Measurements from ENCODE around the gene KLHL25.

The KLHL25 gene

DNA sequence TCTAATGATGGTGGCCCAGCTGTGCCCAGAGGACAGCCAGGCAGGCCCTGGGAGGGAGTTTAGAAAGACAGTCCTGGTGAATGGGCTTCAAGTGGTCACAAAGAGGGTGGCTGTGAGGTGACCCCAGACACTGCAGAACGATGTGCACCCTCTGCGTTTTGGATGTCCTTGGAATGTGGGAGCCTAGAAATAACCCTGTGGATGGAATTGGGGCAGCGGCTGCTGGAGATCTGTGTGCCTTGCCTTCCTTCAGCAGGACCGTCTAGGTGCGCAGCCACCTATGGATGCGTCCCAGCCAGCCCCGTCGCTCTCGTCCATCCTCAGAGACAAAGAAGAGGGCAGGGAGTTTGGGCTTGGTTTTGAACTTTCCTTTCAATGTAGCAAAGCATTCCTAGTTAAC, 46.5 kb downstream of the KLHL25 start:
- DNase-seq (ENCODE audit: low spot score): no peak

DNA sequence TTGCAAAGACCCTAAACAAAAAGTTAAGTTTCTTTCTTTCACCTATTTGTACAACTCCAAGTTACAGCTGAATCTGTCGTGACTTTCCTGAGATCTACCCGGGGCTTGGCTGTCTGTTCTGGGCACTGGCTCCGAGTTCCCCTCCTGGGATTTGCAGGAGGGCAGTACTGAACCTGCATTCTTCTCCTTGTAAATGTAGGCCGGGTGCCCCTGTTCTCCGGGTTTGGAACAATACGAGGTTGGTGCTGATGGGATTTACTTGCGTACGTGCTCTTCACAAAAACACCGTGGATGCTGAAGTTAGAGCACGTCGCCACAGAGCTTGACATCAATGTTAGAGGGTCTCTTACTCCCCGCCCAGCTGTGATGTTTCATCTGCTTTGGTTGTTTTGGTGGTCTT, 48.1 kb downstream of the KLHL25 start:
- DNase-seq (ENCODE audit: low spot score): no peak

DNA sequence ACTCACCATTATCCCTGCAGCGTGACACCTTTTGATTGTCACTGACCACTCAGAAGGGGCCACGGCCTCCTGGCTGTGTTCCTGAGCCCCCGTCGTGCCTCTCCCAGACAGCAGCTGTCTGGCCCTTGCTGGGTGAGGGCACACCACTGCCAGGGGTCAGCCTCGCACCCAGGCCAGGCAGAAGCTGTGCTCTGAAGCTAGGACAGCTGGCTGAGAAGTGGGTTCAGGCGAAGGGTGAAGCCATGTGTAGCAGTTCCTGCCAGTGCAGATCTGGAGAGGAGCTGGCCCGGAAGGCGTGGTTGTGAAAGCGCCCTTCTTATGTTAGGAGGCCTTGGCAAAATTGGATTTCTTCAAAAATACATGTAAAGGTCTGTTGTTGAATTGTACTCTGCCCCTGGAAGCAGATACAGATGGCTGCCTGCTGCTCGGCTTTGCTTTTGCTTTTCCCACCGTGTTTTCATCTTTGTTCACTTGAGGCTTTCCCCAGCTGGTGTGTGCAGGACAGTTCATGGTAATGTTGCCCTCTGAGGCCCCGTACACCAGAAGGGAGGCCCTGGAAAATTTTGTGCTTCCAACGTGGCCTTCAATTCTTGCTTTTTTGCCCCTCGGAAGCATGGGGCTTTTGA, 49.1 kb downstream of the KLHL25 start:
- no peak for DNase-seq (ENCODE audit: low spot score)

DNA sequence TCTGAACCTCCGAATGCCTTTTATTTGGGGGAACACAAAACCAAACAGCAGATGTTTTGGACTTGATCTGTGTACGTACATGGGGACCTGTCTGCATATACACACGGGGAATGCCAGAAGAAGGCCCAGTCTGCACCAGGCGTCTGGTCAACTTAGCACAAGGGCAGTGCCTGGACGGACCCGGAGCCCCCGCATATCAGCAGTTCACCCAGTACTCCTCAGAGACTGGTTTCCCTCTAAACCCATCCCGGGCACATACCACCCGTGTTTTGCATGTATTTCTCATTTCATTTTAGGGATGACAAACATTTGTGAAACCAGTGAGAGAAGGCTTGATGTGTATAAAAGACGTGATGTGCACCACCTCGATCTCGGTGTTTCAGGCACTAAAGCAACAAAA, 49.7 kb downstream of the KLHL25 start:
- DNase-seq (ENCODE audit: low spot score): no peak

DNA sequence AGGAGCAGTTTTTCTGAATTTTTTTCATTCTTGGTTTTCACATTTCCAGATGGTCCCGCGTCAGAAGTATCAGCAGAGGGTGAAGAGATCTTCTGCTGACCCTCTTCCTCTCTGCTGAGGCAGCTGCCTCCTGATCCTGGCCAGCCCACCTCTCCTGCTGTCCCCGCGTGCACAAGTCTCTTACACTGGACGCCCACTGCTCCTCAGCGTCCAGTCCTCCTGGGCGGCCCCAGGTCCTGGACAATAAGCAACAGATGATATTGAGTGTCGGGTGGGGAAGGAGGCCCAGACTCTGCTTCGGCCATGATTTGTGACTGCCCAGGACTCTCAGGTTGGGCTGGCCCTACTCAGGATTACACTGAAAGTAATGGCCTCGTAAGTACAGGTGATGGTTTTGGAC, 50.1 kb downstream of the KLHL25 start:
- DNase-seq (ENCODE audit: low spot score): no peak

DNA sequence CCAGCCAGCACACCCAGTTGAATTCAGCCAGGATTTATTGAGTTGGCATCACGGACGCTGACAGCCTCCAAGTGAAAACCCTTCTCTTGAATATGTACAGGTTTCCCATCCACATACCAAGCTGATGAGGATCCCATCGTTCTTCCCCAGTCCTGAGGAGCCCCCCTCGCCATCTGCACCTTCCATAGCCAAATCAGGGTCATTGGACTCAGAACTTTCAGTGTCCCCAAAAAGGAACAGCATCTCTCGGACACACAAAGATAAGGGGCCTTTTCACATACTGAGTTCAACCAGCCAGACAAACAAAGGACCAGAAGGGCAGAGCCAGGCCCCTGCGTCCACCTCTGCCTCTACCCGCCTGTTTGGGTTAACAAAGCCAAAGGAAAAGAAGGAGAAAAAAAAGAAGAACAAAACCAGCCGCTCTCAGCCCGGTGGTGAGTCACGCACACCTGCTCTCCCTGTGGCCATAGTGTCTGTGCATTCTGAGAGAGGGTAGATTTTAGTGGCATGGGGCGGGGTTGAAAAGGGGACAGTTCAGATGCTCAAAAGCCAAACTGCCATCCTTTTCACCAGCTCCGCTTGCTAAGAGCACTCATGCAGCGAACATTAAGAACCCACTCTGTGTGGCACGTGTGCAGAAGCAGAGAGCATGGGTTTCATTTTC, 51.2 kb downstream of the KLHL25 start:
- no peak for DNase-seq (ENCODE audit: low spot score)

DNA sequence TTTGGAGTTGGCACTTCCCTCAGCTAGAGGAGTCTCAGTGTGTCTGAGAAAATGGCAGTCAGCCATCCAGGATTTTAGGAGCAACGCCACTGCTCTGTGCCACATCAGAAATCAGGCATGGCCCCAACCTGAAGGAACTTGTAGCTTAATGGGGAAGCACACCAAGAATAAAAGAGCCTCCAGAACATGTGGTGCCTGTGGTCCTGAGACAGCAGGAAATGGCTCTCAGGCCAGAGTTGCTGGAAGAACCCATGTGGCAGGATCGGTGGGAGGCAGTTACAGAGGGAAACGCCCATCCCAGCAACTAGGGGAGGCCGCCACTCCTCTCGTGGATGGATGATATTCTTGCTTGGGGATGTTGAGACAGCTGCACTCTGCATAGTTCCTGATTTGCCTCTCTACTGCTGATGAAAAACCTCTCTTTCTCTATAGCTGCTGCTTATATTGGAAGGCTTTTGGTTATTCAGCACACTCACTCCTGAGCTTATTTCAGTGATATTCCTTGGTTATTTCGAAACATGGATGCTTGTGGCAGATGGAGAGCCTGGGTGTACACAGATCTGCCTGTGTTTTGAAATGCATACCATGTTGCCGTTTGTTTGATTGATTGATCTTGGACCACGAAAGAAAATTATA, 52.4 kb downstream of the KLHL25 start:
- no peak for DNase-seq (ENCODE audit: low spot score)

DNA sequence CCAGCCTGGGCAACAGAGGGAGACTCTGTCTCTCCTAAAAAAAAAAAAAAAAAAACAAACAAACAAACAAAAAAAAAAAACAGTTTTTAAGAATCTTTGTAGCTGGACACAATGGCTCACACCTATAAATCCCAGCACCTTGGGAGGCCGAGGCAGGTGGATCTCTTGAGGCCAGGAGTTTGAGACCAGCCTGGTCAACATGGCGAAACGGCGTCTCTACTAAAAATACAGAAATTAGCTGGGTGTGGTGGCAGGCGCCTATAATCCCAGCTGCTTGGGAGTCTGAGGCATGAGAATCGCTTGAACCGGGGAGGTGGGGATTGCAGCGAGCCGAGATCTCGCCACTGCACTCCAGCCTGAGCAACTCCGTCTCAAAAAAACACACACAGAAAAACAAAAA, 53.1 kb downstream of the KLHL25 start:
- no peak for DNase-seq (ENCODE audit: low spot score)

DNA sequence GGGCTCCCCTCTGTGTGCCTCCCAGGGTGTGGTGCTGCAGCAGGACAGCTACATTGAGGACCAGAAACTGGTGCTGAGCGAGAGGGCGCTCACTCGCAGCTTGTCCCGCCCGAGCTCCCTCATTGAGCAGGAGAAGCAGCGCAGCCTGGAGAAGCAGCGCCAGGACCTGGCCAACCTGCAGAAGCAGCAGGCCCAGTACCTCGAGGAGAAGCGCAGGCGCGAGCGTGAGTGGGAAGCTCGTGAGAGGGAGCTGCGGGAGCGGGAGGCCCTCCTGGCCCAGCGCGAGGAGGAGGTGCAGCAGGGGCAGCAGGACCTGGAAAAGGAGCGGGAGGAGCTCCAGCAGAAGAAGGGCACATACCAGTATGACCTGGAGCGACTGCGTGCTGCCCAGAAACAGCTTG, 53.7 kb downstream of the KLHL25 start:
- DNase-seq (ENCODE audit: low spot score): no peak

DNA sequence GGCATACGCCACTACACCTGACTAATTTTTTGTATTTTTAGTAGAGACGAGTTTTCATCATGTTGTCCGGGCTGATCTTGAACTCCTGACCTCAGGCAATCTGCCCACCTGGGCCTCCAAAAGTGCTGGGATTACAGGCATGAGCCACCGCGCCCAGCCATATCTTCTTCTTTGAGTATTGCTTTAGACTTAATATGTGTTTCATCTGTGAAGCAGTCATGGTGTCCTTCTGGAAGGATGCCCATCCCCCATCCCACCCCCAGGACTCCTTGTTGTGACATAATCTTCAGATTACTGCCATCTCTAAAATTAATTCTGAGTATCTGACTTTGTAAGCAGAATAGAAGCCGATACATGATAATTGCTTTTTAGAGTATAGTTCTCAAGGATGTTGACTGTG, 57.7 kb downstream of the KLHL25 start:
- DNase-seq (ENCODE audit: low spot score): no peak

DNA sequence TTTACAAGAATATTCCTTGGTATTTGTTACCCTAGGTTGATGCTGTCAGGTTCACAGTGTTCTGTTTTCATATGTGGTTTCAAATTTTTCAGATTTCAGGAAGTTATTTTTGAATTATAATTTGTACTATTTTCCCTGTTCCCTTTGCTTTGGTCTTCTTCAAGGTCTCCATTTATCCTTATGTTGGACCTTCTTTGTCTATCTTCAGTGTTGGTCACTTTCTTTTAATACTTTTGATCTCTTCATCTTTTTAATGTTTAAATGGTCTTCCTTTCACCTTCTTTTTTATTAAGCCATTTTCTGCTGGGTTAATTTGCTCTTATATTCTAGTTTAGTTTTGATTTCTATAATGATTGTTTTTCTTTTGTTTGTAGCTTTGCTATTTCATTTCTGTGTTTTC, 61.3 kb downstream of the KLHL25 start:
- no peak for DNase-seq (ENCODE audit: low spot score)

DNA sequence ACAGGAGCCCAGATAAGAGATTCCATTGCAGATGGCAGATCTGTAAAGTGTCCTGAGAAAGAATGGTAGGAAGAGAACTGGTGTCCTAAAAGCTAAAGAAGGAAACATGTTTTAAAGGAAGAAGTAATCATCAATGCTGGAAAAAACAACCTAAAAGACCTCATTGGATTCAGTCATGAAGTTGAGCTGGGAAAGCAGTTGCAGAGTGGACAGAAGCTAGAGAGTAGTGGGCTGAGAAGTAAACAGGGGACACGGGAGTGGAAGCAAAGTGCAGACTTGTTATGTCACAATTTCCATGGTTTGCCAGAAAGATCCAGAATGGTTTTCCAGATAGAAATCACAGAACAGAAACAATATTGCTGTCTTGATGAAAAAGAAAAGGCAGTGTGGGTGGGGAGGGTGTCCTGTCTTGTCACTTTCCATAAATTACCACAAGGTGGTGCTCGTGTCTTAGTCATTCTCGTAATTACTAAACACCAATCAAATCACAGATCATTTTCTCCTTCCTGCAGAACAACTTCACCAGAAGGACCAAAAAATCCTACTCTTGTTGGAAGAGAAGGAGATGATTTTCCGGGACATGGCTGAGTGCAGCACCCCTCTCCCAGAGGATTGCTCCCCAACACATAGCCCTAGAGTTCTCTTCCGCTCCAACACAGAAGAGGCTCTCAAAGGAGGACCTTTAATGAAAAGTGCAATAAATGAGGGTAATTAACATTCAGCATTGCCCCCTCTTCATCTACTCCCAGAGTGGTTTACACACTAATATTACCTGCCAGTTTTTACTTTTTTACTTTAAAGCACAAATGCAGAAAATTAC, 64.5 kb downstream of the KLHL25 start:
- peak; percentile 57 for DNase-seq (ENCODE audit: low spot score)

DNA sequence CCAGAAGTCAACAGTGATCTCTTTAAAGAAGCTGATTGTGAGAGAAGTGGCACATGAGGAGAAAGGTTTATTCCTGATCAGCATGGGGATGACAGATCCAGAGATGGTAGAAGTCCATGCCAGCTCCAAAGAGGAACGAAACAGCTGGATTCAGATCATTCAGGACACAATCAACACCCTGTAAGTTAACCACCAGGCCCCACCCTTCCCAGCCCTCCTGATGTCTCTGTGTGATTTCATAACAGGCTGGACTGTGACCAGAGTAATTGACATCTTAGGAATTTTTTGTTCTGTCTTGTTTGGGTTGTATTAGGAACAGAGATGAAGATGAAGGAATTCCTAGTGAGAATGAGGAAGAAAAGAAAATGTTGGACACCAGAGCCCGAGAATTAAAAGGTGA, 67.7 kb downstream of the KLHL25 start:
- DNase-seq (ENCODE audit: low spot score): no peak

DNA sequence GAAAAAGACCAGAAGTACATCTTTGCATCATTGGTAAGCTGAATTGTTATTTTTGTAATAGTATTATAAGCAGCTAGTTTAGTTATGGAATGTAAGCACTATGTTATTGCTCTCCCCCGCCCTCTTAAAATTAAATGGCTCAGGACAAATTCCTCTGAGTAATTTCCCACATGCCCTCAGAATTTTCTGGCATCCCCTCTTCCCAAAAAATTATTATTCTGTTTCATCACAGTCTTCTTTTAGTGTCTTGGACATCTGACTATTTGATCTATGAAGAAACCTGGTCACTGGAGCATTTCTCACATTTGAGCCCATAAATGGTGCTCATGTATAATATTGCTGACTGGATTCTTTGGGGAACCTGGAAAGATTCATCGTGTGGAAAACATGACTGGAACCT, 68.3 kb downstream of the KLHL25 start:
- no peak for DNase-seq (ENCODE audit: low spot score)

DNA sequence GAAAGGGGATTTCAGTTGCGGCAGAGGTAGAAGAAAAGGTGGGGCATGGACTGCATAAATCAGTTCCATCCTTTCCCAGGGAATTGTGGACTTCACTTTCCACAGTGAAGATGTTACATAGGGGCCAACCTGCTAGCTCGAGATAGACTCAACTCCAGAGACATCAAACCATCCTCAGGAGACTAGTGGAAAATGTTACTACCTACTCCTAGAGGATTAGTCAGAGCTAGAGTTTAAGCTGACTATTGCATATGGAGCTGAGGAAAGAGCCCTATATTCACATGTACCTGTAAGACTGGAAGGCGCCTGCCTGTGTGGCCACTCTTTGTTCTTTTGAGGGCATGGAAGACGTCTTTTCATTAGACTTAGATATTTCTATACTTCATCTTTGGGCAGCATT, 69.2 kb downstream of the KLHL25 start:
- DNase-seq (ENCODE audit: low spot score): no peak

DNA sequence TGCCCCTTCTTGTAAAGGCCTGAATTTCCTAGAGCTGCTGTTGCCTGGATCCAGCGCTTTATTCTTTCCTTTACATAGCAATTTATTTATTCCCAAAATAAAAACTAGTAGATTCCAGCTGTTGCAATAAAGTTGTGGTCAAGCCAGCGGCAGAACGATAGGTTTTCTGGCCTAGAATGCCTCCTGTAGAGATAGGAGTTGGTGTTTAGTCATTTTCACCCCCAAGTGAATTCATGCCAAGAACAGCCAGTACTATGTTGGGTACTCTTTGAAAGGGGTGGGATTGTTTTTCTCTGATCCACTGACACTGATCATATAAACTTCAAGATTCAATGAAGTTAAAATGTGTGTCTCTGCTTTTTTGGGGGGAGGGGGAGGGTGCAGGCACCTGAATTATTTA, 69.7 kb downstream of the KLHL25 start:
- DNase-seq (ENCODE audit: low spot score): no peak

DNA sequence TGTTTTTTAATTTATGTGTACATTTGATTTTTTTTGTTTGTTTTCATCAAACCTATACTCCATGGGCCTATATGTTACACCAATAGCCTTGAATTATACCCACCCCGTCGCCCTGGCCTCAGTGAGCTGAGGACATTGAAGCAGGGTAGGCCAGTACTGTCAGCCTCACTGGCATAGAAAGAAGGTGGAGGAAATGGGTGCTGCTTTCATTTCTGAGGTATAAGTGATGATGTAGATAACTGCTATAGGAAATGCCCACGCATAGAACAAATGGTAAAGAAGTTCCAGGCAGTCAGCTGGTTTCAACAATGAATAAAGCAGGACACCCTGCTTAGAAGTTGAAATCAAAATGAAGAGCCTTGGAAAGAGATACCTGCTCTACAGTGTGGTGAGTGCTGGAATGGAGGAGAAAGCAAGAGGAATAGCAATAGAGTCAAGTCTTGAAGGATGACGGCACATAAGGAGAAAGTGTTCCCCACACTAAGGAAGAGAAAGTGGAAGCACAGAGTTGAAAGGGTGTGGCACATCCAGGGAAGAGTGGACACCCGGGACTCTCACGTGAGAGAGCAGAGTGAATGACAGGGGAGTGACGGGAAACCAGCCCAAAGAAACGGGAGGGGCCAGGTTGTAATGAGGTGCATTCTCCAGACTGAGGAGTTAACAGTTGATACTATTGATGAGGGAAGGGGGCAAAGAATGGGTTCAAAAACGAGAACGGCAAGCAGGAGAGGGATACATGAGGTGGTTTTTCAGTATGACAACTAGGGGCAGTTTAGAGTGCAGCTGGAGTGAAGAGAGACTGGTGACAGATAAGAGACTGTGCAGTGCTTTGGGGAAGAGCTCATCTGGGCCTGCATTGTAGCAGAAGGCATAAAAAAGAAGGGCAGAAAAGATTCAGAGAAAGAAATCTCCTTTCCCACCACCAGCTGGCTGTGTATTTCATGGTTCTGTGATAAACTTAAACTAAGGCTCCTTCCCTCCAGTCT, 70.5 kb downstream of the KLHL25 start:
- DNase-seq (ENCODE audit: low spot score): no peak

DNA sequence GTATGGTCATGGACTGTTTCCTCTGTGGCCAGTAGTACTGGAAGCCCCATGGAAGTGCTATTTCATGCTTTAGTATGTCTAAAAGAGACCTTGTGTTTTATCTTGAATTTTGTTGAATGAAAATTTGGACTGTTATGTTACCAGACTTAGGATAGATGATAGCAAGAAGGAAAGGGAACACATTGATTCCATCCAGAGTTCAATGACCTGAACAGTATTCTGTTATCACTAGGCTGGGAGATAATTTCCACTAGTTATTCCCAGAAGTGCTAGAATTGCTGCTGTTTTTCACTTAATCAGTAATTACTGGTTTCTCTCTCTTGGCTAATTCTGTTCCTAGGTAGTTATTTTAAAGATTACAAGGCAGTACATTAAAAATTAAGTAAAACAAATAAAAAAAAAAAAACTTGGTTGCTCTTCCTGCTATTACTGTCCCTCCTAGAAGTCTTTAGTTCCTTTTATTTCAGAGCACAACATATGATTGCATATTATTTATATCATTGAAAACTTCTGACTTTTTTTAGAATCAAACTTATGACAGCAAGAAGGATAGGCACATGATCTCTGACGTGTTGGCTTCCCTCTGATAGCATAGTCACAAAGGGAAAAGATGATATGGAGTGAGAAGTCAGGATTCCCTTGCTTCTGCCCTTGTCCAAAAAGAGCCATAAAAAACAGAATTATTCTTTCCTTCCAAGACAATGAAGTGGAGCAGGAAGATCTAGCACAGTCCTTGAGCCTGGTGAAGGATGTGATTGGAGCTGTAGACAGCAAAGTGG, 72.2 kb downstream of the KLHL25 start:
- no peak for DNase-seq (ENCODE audit: low spot score)

DNA sequence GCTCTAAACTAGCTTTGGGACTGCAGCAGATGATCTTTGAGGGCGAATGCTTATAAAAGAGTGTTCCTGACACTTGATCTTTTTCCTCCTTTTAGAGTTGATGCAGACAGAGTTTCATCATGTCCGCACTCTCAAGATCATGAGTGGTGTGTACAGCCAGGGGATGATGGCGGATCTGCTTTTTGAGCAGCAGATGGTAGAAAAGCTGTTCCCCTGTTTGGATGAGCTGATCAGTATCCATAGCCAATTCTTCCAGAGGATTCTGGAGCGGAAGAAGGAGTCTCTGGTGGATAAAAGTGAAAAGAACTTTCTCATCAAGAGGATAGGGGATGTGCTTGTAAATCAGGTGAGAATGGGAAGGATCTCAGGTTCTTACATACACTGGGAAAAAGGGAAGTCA, 75.7 kb downstream of the KLHL25 start:
- DNase-seq (ENCODE audit: low spot score): no peak

DNA sequence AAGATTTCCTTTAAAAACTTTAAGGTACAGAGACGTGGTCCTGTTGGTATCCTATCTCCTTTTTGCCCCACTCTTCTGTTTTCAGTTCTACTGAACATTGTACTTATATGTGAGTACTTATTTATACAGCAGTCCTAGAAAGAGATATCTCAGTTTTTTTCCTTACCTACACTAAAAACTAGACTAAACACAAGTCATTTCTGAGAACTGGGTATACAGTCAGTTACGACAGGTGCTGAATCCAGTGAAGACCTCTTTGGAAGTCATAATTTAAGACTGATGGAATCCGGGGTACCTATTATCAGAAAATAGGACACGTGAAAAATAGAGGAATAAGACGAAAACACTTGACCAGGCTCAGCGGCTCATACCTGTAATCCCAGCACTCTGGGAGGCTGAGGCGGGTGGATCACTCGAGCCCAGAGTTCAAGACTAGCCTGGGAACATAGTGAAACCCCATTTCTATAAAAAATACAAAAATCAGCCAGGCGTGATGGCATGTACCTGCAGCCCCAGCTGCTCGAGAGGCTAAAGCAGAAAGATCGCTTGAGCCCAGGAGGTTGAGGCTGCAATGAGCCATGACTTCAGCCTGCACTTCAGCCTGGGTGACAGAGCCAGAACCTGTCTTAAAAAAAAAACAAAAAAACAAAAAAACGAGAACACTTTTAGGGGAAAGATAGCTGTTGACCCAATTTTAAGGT, 76.3 kb downstream of the KLHL25 start:
- DNase-seq (ENCODE audit: low spot score): no peak

Data from hepatic stellate cell (primary cell).